ENCODE measurements around the gene CAPRIN2. TPM values are rescaled to one million over a fixed set of nuclear protein-coding genes. Genes with fewer than 3 reads are reported as not detected.

CAPRIN2 gene
- total RNA-seq: 21.2 TPM
- long read RNA-seq, partial matches to known transcripts: 1 of 34 reads
- long read RNA-seq, other reads (novel, unspliced or antisense): 33 of 34 reads

- peak; percentile 99 for ATAC-seq (ENCODE audit: poor library complexity)
- intact Hi-C loops (cut with DNase I): loop anchor here (10.0 kb wide), 1 partner anchor 60 kb away; the partner anchor contains the start of gene IPO8
These were observed at the start of gene CAPRIN2 for GRCh38 chr12:30754750-30755394. Gene CAPRIN2 (minus strand): TSS chr12:30754951. CDS start chr12:30753520, 1,431 bp downstream.

GRCh38 chr12:30797689-30798088 is 42.9 kb upstream of the CAPRIN2 start:
- intact Hi-C loops (cut with DNase I): no loop called here
- DNase-seq (no peak), ATAC-seq (ENCODE audit: poor library complexity) (no peak)

More at GRCh38 chr12:30754750-30755394, at the start of gene CAPRIN2:
- DNase-seq: peak; percentile 98

GRCh38 chr12:30796891-30797371 is 42.2 kb upstream of the CAPRIN2 start:
- intact Hi-C loops (cut with DNase I): no loop called here
- ATAC-seq (ENCODE audit: poor library complexity) (no peak), DNase-seq (no peak)

GRCh38 chr12:30796313-30796780 is 41.6 kb upstream of the CAPRIN2 start:
- peak; percentile 43 for DNase-seq
- intact Hi-C loops (cut with DNase I): no loop called here
- ATAC-seq (ENCODE audit: poor library complexity): peak; percentile 80

GRCh38 chr12:30795410-30796312 is 40.9 kb upstream of the CAPRIN2 start:
- peak; percentile 71 for DNase-seq
- peak; percentile 80 for ATAC-seq (ENCODE audit: poor library complexity)
- intact Hi-C loops (cut with DNase I): no loop called here

- ATAC-seq (ENCODE audit: poor library complexity) (peak; percentile 21), DNase-seq (no peak)
- intact Hi-C loops (cut with DNase I): no loop called here
These were observed 40.0 kb upstream of the CAPRIN2 start for GRCh38 chr12:30794591-30795409.

GRCh38 chr12:30794020-30794419 is 39.3 kb upstream of the CAPRIN2 start:
- intact Hi-C loops (cut with DNase I): no loop called here

GRCh38 chr12:30792648-30793499 is 38.1 kb upstream of the CAPRIN2 start:
- ATAC-seq (ENCODE audit: poor library complexity) (no peak), DNase-seq (no peak)
- intact Hi-C loops (cut with DNase I): no loop called here

More at GRCh38 chr12:30794020-30794419, 39.3 kb upstream of the CAPRIN2 start:
- ATAC-seq (ENCODE audit: poor library complexity) (no peak), DNase-seq (no peak)

- ATAC-seq (ENCODE audit: poor library complexity): no peak
- no peak for DNase-seq
- intact Hi-C loops (cut with DNase I): no loop called here
These were observed 37.3 kb upstream of the CAPRIN2 start for GRCh38 chr12:30792085-30792484.

- ATAC-seq (ENCODE audit: poor library complexity): no peak
- no peak for DNase-seq
- intact Hi-C loops (cut with DNase I): no loop called here
These were observed 34.0 kb upstream of the CAPRIN2 start for GRCh38 chr12:30788754-30789153.

- DNase-seq (no peak), ATAC-seq (ENCODE audit: poor library complexity) (no peak)
- intact Hi-C loops (cut with DNase I): no loop called here
These were observed 30.9 kb upstream of the CAPRIN2 start for GRCh38 chr12:30785630-30786029.

GRCh38 chr12:30784508-30784907 is 29.8 kb upstream of the CAPRIN2 start:
- no peak for ATAC-seq (ENCODE audit: poor library complexity)
- no peak for DNase-seq
- intact Hi-C loops (cut with DNase I): no loop called here

GRCh38 chr12:30783946-30784345 is 29.2 kb upstream of the CAPRIN2 start:
- intact Hi-C loops (cut with DNase I): no loop called here
- no peak for ATAC-seq (ENCODE audit: poor library complexity)
- DNase-seq: no peak

GRCh38 chr12:30782316-30783173 is 27.8 kb upstream of the CAPRIN2 start:
- peak; percentile 89 for ATAC-seq (ENCODE audit: poor library complexity)
- intact Hi-C loops (cut with DNase I): no loop called here
- DNase-seq: peak; percentile 58

GRCh38 chr12:30779578-30779977 is 24.8 kb upstream of the CAPRIN2 start:
- intact Hi-C loops (cut with DNase I): no loop called here
- no peak for ATAC-seq (ENCODE audit: poor library complexity)
- DNase-seq: no peak

- ATAC-seq (ENCODE audit: poor library complexity): no peak
- intact Hi-C loops (cut with DNase I): no loop called here
- DNase-seq: no peak
These were observed 24.4 kb upstream of the CAPRIN2 start for GRCh38 chr12:30779178-30779577.

- no peak for ATAC-seq (ENCODE audit: poor library complexity)
- DNase-seq: no peak
- intact Hi-C loops (cut with DNase I): no loop called here
These were observed 19.8 kb upstream of the CAPRIN2 start for GRCh38 chr12:30774599-30774998.
